ENCODE results near the gene INTS1. TPM values are rescaled to one million over a fixed set of nuclear protein-coding genes. Genes with fewer than 3 reads are reported as not detected.

The INTS1 gene
- total RNA-seq, 2 donors from 2014 or later: 66.3 to 72.9 TPM

- 80 to 94% methylated on average over 1 to 23 of the region's 26 CpGs for WGBS, 2 donors
- TF ChIP-seq POLR2A (IDR thresholded peaks at IDR 0.05) (no peak), CTCF (IDR thresholded peaks at IDR 0.05) (no peak)
- intact Hi-C loops (cut with DNase I): no loop called here
Measured at GRCh38 chr7:1493571-1493970, 10.6 kb downstream of the INTS1 start.

GRCh38 chr7:1493129-1493528, 11.1 kb downstream of the INTS1 start:
- H3K36me3 ChIP-seq (replicated peaks in 1 of 2; ENCODE audit: insufficient read depth in 1 of 2, low read depth in 2 of 2): peaks cover 0 to 34% of the 10 kb centered on the region in 2 donors

More at GRCh38 chr7:1493571-1493970, 10.6 kb downstream of the INTS1 start:
- Histone ChIP-seq H3K4me3 (no peak overlapping the region), H3K36me3 (replicated peaks in 1 of 2; ENCODE audit: insufficient read depth in 1 of 2, low read depth in 2 of 2) (peaks cover 0 to 36% of the 10 kb centered on the region in 2 donors), H3K27ac (no peak overlapping the region), H3K27me3 (no peaks in the 10 kb centered on the region), H3K4me1 (no peaks in the 10 kb centered on the region), H3K9me3 (no peaks in the 10 kb centered on the region)
- DNase-seq (no peak), ATAC-seq (no peak)

GRCh38 chr7:1492640-1493039, 11.5 kb downstream of the INTS1 start:
- WGBS, 2 donors: 94 to 96% methylated on average over 13 to 30 of the region's 33 CpGs

More at GRCh38 chr7:1493129-1493528, 11.1 kb downstream of the INTS1 start:
- DNase-seq (no peak), ATAC-seq (no peak)
- intact Hi-C loops (cut with DNase I): no loop called here
- H3K9me3 ChIP-seq: no peaks in the 10 kb centered on the region
- H3K4me1 ChIP-seq: no peaks in the 10 kb centered on the region
- WGBS, 2 donors: 94 to 95% methylated on average over 19 to 20 of the region's 20 CpGs
- H3K4me3 ChIP-seq: no peak overlapping the region
- H3K27me3 ChIP-seq: no peaks in the 10 kb centered on the region
- no peak overlapping the region for H3K27ac ChIP-seq
- no peak for TF ChIP-seq POLR2A (IDR thresholded peaks at IDR 0.05)

GRCh38 chr7:1492221-1492620, 12.0 kb downstream of the INTS1 start:
- 93 to 97% methylated on average over 10 of the region's 10 CpGs for WGBS, 2 donors
- no peak overlapping the region for H3K4me3 ChIP-seq
- no peaks in the 10 kb centered on the region for H3K4me1 ChIP-seq
- TF ChIP-seq CTCF (IDR thresholded peaks at IDR 0.05): no peak
- no peak for TF ChIP-seq POLR2A (IDR thresholded peaks at IDR 0.05)
- DNase-seq (no peak), ATAC-seq (no peak)
- H3K9me3 ChIP-seq: no peaks in the 10 kb centered on the region
- no peaks in the 10 kb centered on the region for H3K27me3 ChIP-seq
- H3K36me3 ChIP-seq (replicated peaks in 1 of 2; ENCODE audit: insufficient read depth in 1 of 2, low read depth in 2 of 2): peaks cover 8 to 34% of the 10 kb centered on the region in 2 donors
- H3K27ac ChIP-seq: no peak overlapping the region
- intact Hi-C loops (cut with DNase I): no loop called here

More at GRCh38 chr7:1492640-1493039, 11.5 kb downstream of the INTS1 start:
- Histone ChIP-seq H3K27ac (no peak overlapping the region), H3K27me3 (no peaks in the 10 kb centered on the region), H3K36me3 (replicated peaks in 1 of 2; ENCODE audit: insufficient read depth in 1 of 2, low read depth in 2 of 2) (peaks cover 4 to 35% of the 10 kb centered on the region in 2 donors), H3K4me3 (no peak overlapping the region), H3K9me3 (no peaks in the 10 kb centered on the region), H3K4me1 (no peaks in the 10 kb centered on the region)
- no peak for DNase-seq
- TF ChIP-seq POLR2A (IDR thresholded peaks at IDR 0.05): no peak
- no peak for TF ChIP-seq CTCF (IDR thresholded peaks at IDR 0.05)
- intact Hi-C loops (cut with DNase I): no loop called here
- no peak for ATAC-seq

- DNase-seq (no peak), ATAC-seq (no peak)
- H3K27me3 ChIP-seq: no peaks in the 10 kb centered on the region
Measured at GRCh38 chr7:1490837-1491236, 13.4 kb downstream of the INTS1 start.

More at GRCh38 chr7:1490837-1491236, 13.4 kb downstream of the INTS1 start:
- no peak overlapping the region for H3K27ac ChIP-seq
- no peaks in the 10 kb centered on the region for H3K4me1 ChIP-seq
- TF ChIP-seq POLR2A (IDR thresholded peaks at IDR 0.05): no peak
- TF ChIP-seq CTCF (IDR thresholded peaks at IDR 0.05): no peak
- H3K9me3 ChIP-seq: no peaks in the 10 kb centered on the region
- no peak overlapping the region for H3K4me3 ChIP-seq
- peaks cover 13 to 37% of the 10 kb centered on the region in 2 donors for H3K36me3 ChIP-seq (replicated peaks in 1 of 2; ENCODE audit: insufficient read depth in 1 of 2, low read depth in 2 of 2)
- 85 to 90% methylated on average over 13 to 19 of the region's 19 CpGs for WGBS, 2 donors
- intact Hi-C loops (cut with DNase I): no loop called here
